Neutrophil (primary cell): Measurements from ENCODE around the gene SGSM1.
"Not testable (repeated sequence)": the region's sequence is repeated elsewhere in the genome, so short reads cannot be mapped to it uniquely, and the experiment has no call there.

Experiments used
- H3K27ac ChIP-seq: fragments of 200-600 bp; sonication (generic); 2 replicates; pipeline ENCODE4 v1.5.1; 2016; ENCODE audit warnings: mild to moderate bottlenecking, moderate library complexity
- H3K27me3 ChIP-seq: fragments of 200-600 bp; sonication (generic); 2 replicates; pipeline ENCODE4 v1.6.0; 2016; ENCODE audit warnings: mild to moderate bottlenecking
- H3K36me3 ChIP-seq: fragments of 200-600 bp; sonication (generic); 2 replicates; pipeline ENCODE4 v1.5.1; 2017
- H3K4me1 ChIP-seq, 2 experiments: fragments of 200-600 bp in 1 of 2; sonication (generic) in 1 of 2; 1 replicate in 1 of 2; 2 replicates in 1 of 2; pipeline versions ENCODE4 v1.5.1 to v1.6.1; 2013 to 2016; ENCODE audit warnings: low read depth in 1 of 2, low read length in 1 of 2, mild to moderate bottlenecking in 1 of 2, moderate library complexity in 1 of 2; ENCODE audit not compliant: control insufficient read depth in 1 of 2, insufficient read depth in 1 of 2
- H3K4me3 ChIP-seq, 2 experiments: fragments of 200-600 bp in 1 of 2; sonication (generic) in 1 of 2; 1 replicate in 1 of 2; 2 replicates in 1 of 2; pipeline ENCODE4 v1.5.1; 2013 to 2016; ENCODE audit warnings: low read depth in 1 of 2, low read length in 1 of 2, mild to moderate bottlenecking in 1 of 2, moderate library complexity in 1 of 2
- H3K9me3 ChIP-seq: fragments of 200-600 bp; sonication (generic); 2 replicates; pipeline ENCODE4 v1.5.1; 2016
- TF ChIP-seq, protein P1 (sequence below): fragments of 200-600 bp; sonication (generic); IDR thresholded peaks from 2 replicates; pipeline ENCODE4 v1.5.1; 2016; ENCODE audit warnings: antibody characterized with exemption

SGSM1 gene

GRCh38 chr22:24830205-24830979, 24.4 kb downstream of the SGSM1 start:
- H3K4me1 ChIP-seq, result no peaks in the 10 kb centered on the region
- no peak overlapping the region for H3K27ac ChIP-seq
- no peaks in the 10 kb centered on the region for H3K36me3 ChIP-seq
- no peak overlapping the region for H3K4me3 ChIP-seq
- TF ChIP-seq, protein P1, sequence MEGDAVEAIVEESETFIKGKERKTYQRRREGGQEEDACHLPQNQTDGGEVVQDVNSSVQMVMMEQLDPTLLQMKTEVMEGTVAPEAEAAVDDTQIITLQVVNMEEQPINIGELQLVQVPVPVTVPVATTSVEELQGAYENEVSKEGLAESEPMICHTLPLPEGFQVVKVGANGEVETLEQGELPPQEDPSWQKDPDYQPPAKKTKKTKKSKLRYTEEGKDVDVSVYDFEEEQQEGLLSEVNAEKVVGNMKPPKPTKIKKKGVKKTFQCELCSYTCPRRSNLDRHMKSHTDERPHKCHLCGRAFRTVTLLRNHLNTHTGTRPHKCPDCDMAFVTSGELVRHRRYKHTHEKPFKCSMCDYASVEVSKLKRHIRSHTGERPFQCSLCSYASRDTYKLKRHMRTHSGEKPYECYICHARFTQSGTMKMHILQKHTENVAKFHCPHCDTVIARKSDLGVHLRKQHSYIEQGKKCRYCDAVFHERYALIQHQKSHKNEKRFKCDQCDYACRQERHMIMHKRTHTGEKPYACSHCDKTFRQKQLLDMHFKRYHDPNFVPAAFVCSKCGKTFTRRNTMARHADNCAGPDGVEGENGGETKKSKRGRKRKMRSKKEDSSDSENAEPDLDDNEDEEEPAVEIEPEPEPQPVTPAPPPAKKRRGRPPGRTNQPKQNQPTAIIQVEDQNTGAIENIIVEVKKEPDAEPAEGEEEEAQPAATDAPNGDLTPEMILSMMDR, result no peak
- H3K9me3 ChIP-seq, result no peaks in the 10 kb centered on the region
- H3K27me3 ChIP-seq, result no peaks in the 10 kb centered on the region

- no peak overlapping the region for H3K27ac ChIP-seq
- no peaks in the 10 kb centered on the region for H3K4me1 ChIP-seq
- H3K36me3 ChIP-seq, result no peaks in the 10 kb centered on the region
- H3K9me3 ChIP-seq, result no peaks in the 10 kb centered on the region
- TF ChIP-seq, protein P1, result no peak
- no peaks in the 10 kb centered on the region for H3K27me3 ChIP-seq
- no peak overlapping the region for H3K4me3 ChIP-seq
Measured at GRCh38 chr22:24831687-24832086, 25.7 kb downstream of the SGSM1 start.

GRCh38 chr22:24833881-24834495, 28.0 kb downstream of the SGSM1 start:
- no peak overlapping the region for H3K27ac ChIP-seq
- H3K4me3 ChIP-seq, result no peak overlapping the region
- H3K27me3 ChIP-seq, result no peaks in the 10 kb centered on the region
- TF ChIP-seq, protein P1, result no peak
- H3K9me3 ChIP-seq, result no peaks in the 10 kb centered on the region
- H3K36me3 ChIP-seq, result no peaks in the 10 kb centered on the region
- H3K4me1 ChIP-seq, result no peaks in the 10 kb centered on the region

DNA sequence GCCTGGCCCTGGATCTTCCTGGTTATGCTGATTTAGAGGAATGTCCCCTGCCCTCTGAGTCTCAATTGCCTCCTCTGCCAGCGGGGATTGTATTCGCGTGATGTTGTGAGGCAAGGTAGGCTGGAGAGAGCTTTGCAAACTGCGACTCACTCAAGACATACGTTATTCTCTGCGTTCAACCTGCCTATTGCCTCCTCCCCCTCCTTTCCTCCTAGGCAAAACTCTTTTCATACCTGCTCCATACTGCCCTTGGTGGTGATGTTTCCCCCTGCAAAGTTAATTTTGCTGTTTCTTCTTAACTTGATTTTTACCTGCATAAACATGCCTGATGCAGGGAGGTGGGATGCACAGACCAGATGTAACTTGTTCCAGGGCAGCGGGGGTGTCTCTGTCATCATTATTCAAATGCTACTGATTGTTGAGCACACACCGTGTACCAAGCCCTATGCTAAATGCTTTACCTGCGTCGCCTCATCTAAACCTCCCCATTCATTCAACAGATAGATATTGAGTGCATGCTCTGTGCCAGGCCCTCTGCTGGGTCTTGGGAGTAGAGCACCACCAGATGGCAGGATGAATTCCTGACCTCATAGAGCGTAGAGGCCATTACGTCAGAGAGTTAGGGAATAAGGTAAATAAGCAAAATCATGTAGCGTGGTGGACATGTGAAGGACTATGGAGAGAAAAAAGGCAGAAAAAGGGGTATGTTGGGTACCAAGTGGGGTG, 29.0 kb downstream of the SGSM1 start:
- Histone ChIP-seq H3K4me3 (no peak overlapping the region), H3K27me3 (no peaks in the 10 kb centered on the region), H3K4me1 (no peaks in the 10 kb centered on the region), H3K9me3 (no peaks in the 10 kb centered on the region), H3K36me3 (no peaks in the 10 kb centered on the region), H3K27ac (no peak overlapping the region)
- TF ChIP-seq, protein P1, result no peak

DNA sequence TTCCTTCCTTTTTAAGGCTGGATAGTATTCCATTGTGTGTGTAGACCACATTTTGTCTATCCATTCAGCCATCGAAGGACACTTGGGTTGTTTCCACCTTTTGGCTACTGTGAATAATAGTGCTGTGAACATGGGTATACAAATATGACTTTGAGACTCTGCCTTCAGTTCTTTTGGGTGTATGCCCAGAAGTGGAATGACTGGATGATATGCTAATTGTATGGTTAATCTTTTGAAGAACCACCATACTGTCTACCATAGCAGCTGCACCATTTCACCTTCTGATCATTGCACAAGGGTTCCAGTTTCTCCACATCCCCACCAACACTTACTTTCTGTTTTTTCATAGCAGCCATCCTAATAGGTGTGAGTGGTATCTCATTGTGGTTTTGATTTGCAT, 30.3 kb downstream of the SGSM1 start:
- Histone ChIP-seq H3K9me3 (no peaks in the 10 kb centered on the region), H3K36me3 (no peaks in the 10 kb centered on the region), H3K4me1 (no peaks in the 10 kb centered on the region), H3K27ac (no peak overlapping the region), H3K4me3 (no peak overlapping the region), H3K27me3 (no peaks in the 10 kb centered on the region)
- TF ChIP-seq, protein P1, result no peak

DNA sequence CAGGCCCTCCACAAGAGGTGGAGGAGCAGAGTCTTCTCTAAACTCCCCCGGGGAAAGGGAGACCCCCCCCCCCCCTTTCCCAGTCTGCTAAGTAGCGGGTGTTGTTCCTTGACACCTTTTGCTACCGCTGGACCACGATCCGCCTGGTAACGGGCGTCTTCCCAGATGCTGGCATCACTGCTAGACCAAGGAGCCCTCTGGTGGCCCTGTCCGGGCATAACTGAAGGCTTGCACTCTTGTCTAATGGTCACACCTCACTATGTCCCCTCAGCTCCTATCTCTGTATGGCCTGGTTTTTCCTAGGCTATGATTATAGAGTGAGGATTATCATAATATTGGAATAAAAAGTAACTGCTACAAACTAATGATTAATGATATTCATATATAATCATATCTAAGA, 31.5 kb downstream of the SGSM1 start:
- not testable (repeated sequence) for H3K4me1 ChIP-seq, H3K27me3 ChIP-seq, H3K9me3 ChIP-seq, H3K4me3 ChIP-seq, H3K36me3 ChIP-seq, H3K27ac ChIP-seq
